HCT116 (cell line): ENCODE results near the gene CT47C1. TPM values are rescaled to one million over a fixed set of nuclear protein-coding genes. Genes with fewer than 3 reads are reported as not detected.
A peak's percentile ranks its signal among the peaks of the same experiment; 100 is the strongest.

Experiments used
- ATAC-seq: fragments of 200-7000 bp; cut with Tn5 transposase; 2 replicates; pipeline ENCODE4 v1.9.1; 2020; ENCODE audit warnings: mild to moderate bottlenecking, moderate library complexity
- BruUV-seq: library from RNA; stranded (reverse); fragments of 400-500 nt; replicated peaks from 2 replicates; lab custom pipeline; 2021; lab: Mats Ljungman, UMichigan
- CTCF ChIA-PET: fragments of 300-600 bp; sonication (Branson Sonifier 250); formaldehyde crosslinking; loops from one replicate; lab custom pipeline; 2021; ENCODE audit warnings: antibody characterized with exemption; lab: Charles Lee
- POLR2A ChIA-PET: fragments of 300-600, 350-600 bp; sonication (Branson Sonifier 250); formaldehyde crosslinking; loops from one replicate; lab custom pipeline; 2021; ENCODE audit warnings: antibody characterized with exemption; lab: Charles Lee
- RAD21 ChIA-PET, 2 experiments: fragments of 300-600 bp; sonication (Branson Sonifier 250); formaldehyde crosslinking; loops; one replicate each; lab custom pipeline; 2023; ENCODE audit warnings: low total read pairs in 2 of 2; ENCODE audit not compliant: uncharacterized antibody in 2 of 2, unreplicated experiment in 2 of 2, low non-redundant PET in 1 of 2; lab: Charles Lee
- DNase-seq: peaks from one replicate; pipeline ENCODE4 v3.0.0-alpha.2; 2010; ENCODE audit warnings: low read depth, low spot score
- H2AFZ ChIP-seq: fragments of 200-600 bp; shearing (Covaris generic), sonication (generic); 2 replicates; pipeline ENCODE4 v1.6.1; 2017; ENCODE audit warnings: low read depth, mixed run types, mixed read lengths, antibody characterized with exemption, low read length; ENCODE audit not compliant: poor library complexity, severe bottlenecking
- H3K27ac ChIP-seq: 2 replicates; pipeline ENCODE4 v1.5.1; 2012; ENCODE audit warnings: low read depth, low read length
- H3K27me3 ChIP-seq: fragments of 200-600 bp; sonication (generic); 2 replicates; pipeline ENCODE4 v1.6.1; 2016; ENCODE audit warnings: mixed run types, low read length, mixed read lengths; ENCODE audit not compliant: insufficient read depth
- H3K36me3 ChIP-seq, 2 experiments: fragments of 200-500 bp in 1 of 2; fragments of 200-600 bp in 1 of 2; sonication (Bioruptor generic) in 1 of 2; sonication (generic) in 1 of 2; 2 replicates each; pipeline versions ENCODE4 v1.5.1 to v1.6.1; 2014 to 2016; ENCODE audit warnings: low read length in 2 of 2, inconsistent platforms in 1 of 2, mixed read lengths in 1 of 2, mixed run types in 1 of 2; ENCODE audit not compliant: insufficient read depth in 2 of 2, control insufficient read depth in 1 of 2
- H3K4me1 ChIP-seq, 2 experiments: fragments of 200-600 bp in 1 of 2; sonication (generic) in 1 of 2; 2 replicates each; pipeline versions ENCODE4 v1.5.1 to v1.6.1; 2012 to 2017; ENCODE audit warnings: low read length in 2 of 2, inconsistent platforms in 1 of 2, mild to moderate bottlenecking in 1 of 2, mixed read lengths in 1 of 2, mixed run types in 1 of 2, moderate library complexity in 1 of 2; ENCODE audit not compliant: insufficient read depth in 2 of 2, control insufficient read depth in 1 of 2
- H3K4me2 ChIP-seq: fragments of 200-600 bp; sonication (generic); 2 replicates; pipeline ENCODE4 v1.6.1; 2017; ENCODE audit warnings: mixed run types, low read length, mixed read lengths
- H3K4me3 ChIP-seq, 2 experiments: fragments of 200-600 bp in 1 of 2; sonication (generic) in 1 of 2; replicated peaks in 1 of 2; 2 replicates each; pipeline ENCODE4 v1.5.1; 2011 to 2016; ENCODE audit warnings: low read length in 2 of 2, control low read depth in 1 of 2, low read depth in 1 of 2, mild to moderate bottlenecking in 1 of 2, mixed read lengths in 1 of 2, mixed run types in 1 of 2
- H3K79me2 ChIP-seq: fragments of 200-600 bp; sonication (generic); 2 replicates; pipeline ENCODE4 v1.6.1; 2017; ENCODE audit warnings: mild to moderate bottlenecking, mixed run types, low read length, moderate library complexity, mixed read lengths; ENCODE audit not compliant: insufficient read depth
- H3K9ac ChIP-seq: fragments of 200-600 bp; sonication (generic); 2 replicates; pipeline ENCODE4 v1.6.1; 2016; ENCODE audit warnings: low read length, mixed read lengths
- H3K9me2 ChIP-seq: fragments of 200-600 bp; sonication (generic), shearing (Covaris generic); 2 replicates; pipeline ENCODE4 v1.6.1; 2017; ENCODE audit warnings: mixed run types, mild to moderate bottlenecking, moderate library complexity; ENCODE audit not compliant: insufficient read depth
- H3K9me3 ChIP-seq, 2 experiments: fragments of 200-500 bp in 1 of 2; fragments of 200-600 bp in 1 of 2; sonication (Bioruptor generic) in 1 of 2; sonication (generic) in 1 of 2; 2 replicates each; pipeline ENCODE4 v1.6.1; 2014 to 2017; ENCODE audit warnings: low read length in 2 of 2, mixed read lengths in 2 of 2, inconsistent platforms in 1 of 2, low read depth in 1 of 2, mild to moderate bottlenecking in 1 of 2, mixed run types in 1 of 2, moderate library complexity in 1 of 2; ENCODE audit not compliant: control insufficient read depth in 1 of 2, insufficient read depth in 1 of 2
- H4K20me1 ChIP-seq: fragments of 200-600 bp; sonication (generic), shearing (Covaris generic); 2 replicates; pipeline ENCODE4 v1.6.1; 2017; ENCODE audit warnings: mixed run types, mild to moderate bottlenecking, moderate library complexity; ENCODE audit not compliant: insufficient read depth
- CBX3 ChIP-seq: IDR thresholded peaks from 2 replicates; pipeline ENCODE4 v1.6.1; 2012; ENCODE audit warnings: low read depth
- CEBPB ChIP-seq: IDR thresholded peaks from 2 replicates; pipeline ENCODE4 v1.6.1; 2012; ENCODE audit warnings: low read depth
- CTCF ChIP-seq, 3 experiments: fragments of 200-600 bp in 1 of 3; sonication (generic) in 1 of 3; IDR thresholded peaks in 2 of 3; conservative IDR thresholded peaks in 1 of 3; 2 replicates each; pipeline ENCODE4 v1.5.1; 2012 to 2017; ENCODE audit warnings: low read depth in 2 of 3, low read length in 2 of 3, antibody characterized with exemption in 1 of 3, borderline replicate concordance in 1 of 3, control low read depth in 1 of 3, mild to moderate bottlenecking in 1 of 3, mixed read lengths in 1 of 3, mixed run types in 1 of 3, moderate library complexity in 1 of 3; ENCODE audit not compliant: insufficient read depth in 1 of 3
- EGR1 ChIP-seq: IDR thresholded peaks from 2 replicates; pipeline ENCODE4 v1.6.1; 2012; ENCODE audit warnings: low read depth
- ELF1 ChIP-seq: IDR thresholded peaks from 2 replicates; pipeline ENCODE4 v1.6.1; 2012; ENCODE audit warnings: low read depth, borderline replicate concordance
- EZH2 ChIP-seq: fragments of 200-600 bp; sonication (generic); IDR thresholded peaks from 2 replicates; pipeline ENCODE4 v1.6.1; 2017; ENCODE audit warnings: antibody characterized with exemption, mixed run types
- EZH2phosphoT487 ChIP-seq: fragments of 200-600 bp; IDR thresholded peaks from 2 replicates; pipeline ENCODE4 v1.6.1; 2018; ENCODE audit warnings: antibody characterized with exemption, borderline replicate concordance
- FOSL1 ChIP-seq: IDR thresholded peaks from 2 replicates; pipeline ENCODE4 v1.6.1; 2012; ENCODE audit warnings: low read depth
- JUND ChIP-seq: IDR thresholded peaks from 2 replicates; pipeline ENCODE4 v1.6.1; 2012
- POLR2A ChIP-seq: IDR thresholded peaks from 2 replicates; pipeline ENCODE4 v1.7.0; 2011; ENCODE audit warnings: borderline replicate concordance; ENCODE audit not compliant: insufficient read depth, insufficient read length; ENCODE audit errors: extremely low read depth
- POLR2AphosphoS5 ChIP-seq: IDR thresholded peaks from 2 replicates; pipeline ENCODE4 v1.6.1; 2011; ENCODE audit warnings: mild to moderate bottlenecking, low read depth, low read length, moderate library complexity
- SIN3A ChIP-seq: IDR thresholded peaks from 2 replicates; pipeline ENCODE4 v1.6.1; 2012; ENCODE audit warnings: low read depth
- SP1 ChIP-seq: IDR thresholded peaks from 2 replicates; pipeline ENCODE4 v1.6.1; 2012; ENCODE audit warnings: low read depth
- SRF ChIP-seq: IDR thresholded peaks from 2 replicates; pipeline ENCODE4 v1.6.1; 2012; ENCODE audit warnings: low read depth
- TCF7L2 ChIP-seq: IDR thresholded peaks from 2 replicates; pipeline ENCODE4 v1.7.0; 2011; ENCODE audit warnings: borderline replicate concordance, inconsistent platforms; ENCODE audit not compliant: insufficient read depth, insufficient read length; ENCODE audit errors: extremely low read depth
- YY1 ChIP-seq: IDR thresholded peaks from 2 replicates; pipeline ENCODE4 v1.6.1; 2011; ENCODE audit warnings: low read length, low read depth, moderate library complexity, mild to moderate bottlenecking; ENCODE audit not compliant: insufficient replicate concordance; ENCODE audit errors: extremely low read depth
- ZFX ChIP-seq: fragments of 450-650 bp; IDR thresholded peaks from 2 replicates; pipeline ENCODE4 v1.6.1; 2017
- ZNF274 ChIP-seq: fragments of 200-500 bp; sonication (Bioruptor generic); IDR thresholded peaks from 2 replicates; pipeline ENCODE4 v1.6.1; 2014; ENCODE audit warnings: mild to moderate bottlenecking, low read depth, low read length, inconsistent platforms
- intact Hi-C: fragments of 100-400 bp; cut with micrococcal nuclease; formaldehyde crosslinking; loops from 2 replicates; pipeline ENCODE4 v1.10.0; 2022
- total RNA-seq: library from RNA; stranded (reverse); gene quantifications from one replicate; pipeline ENCODE4 v1.2.1, GENCODE V29; 2021; ENCODE audit not compliant: unreplicated experiment
- TF ChIP-seq, protein P1 (sequence below): IDR thresholded peaks from 2 replicates; pipeline ENCODE4 v1.6.1; 2011; ENCODE audit warnings: mild to moderate bottlenecking, low read length, moderate library complexity; ENCODE audit not compliant: insufficient replicate concordance; ENCODE audit errors: extremely low read depth
- TF ChIP-seq, protein P2 (sequence below): IDR thresholded peaks from 2 replicates; pipeline ENCODE4 v1.6.1; 2012

The CT47C1 gene
- total RNA-seq, 1 experiment from 2014 or later = not detected

DNA sequence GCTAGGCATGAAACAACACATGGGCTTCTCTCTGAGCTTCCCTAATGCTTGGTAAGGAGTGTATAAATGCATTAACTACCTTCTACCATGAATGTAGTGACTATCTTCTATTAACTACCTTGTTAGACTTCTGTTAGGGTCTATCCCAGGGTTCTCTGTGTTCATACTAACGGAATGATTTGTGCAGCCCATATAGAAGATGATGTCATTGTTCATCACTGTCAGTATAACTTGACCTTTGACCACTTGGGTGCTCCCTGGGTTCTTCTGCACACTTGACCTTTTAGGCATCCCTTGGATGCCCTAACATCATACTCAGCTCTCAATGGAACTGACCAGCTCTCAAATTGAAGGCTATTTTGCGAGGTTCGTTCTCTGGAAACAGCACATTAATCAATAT is 30.8 kb upstream of the CT47C1 start:
- Histone ChIP-seq H3K9me2 (no peaks in the 10 kb centered on the region), H3K27me3 (no peaks in the 10 kb centered on the region), H2AFZ (no peak overlapping the region), H3K9me3 (no peaks in the 10 kb centered on the region), H3K27ac (no peak overlapping the region), H3K9ac (no peak overlapping the region), H3K36me3 (no peaks in the 10 kb centered on the region), H3K4me2 (0 out of 2 replicates have a peak overlapping the region, but pooled peaks have one; percentile 53), H3K4me3 (no peak overlapping the region), H3K4me1 (peaks cover 11 to 17% of the 10 kb centered on the region in 2 experiments; a peak in 3 of 4 replicates), H3K79me2 (no peaks in the 10 kb centered on the region), H4K20me1 (no peaks in the 10 kb centered on the region)
- ChIA-PET POLR2A (no interaction called here), CTCF (no interaction called here), RAD21 (no interaction called here)
- no peak for DNase-seq
- intact Hi-C loops = no loop called here
- TF ChIP-seq JUND (no peak), POLR2A (no peak), EZH2 (no peak), CTCF (IDR thresholded peaks at IDR 0.05 in 2 of 3, conservative IDR thresholded peaks at IDR 0.05 in 1 of 3; ENCODE audit: borderline replicate concordance in 1 of 3, insufficient read depth in 1 of 3, low read depth in 2 of 3, low read length in 2 of 3) (no peak), CBX3 (no peak), EZH2phosphoT487 (no peak), EGR1 (no peak), TCF7L2 (no peak), CEBPB (no peak), SIN3A (no peak), ELF1 (no peak), YY1 (no peak), SP1 (no peak), FOSL1 (no peak), ZFX (no peak), ZNF274 (no peak), SRF (no peak), POLR2AphosphoS5 (no peak)
- TF ChIP-seq, protein P1, sequence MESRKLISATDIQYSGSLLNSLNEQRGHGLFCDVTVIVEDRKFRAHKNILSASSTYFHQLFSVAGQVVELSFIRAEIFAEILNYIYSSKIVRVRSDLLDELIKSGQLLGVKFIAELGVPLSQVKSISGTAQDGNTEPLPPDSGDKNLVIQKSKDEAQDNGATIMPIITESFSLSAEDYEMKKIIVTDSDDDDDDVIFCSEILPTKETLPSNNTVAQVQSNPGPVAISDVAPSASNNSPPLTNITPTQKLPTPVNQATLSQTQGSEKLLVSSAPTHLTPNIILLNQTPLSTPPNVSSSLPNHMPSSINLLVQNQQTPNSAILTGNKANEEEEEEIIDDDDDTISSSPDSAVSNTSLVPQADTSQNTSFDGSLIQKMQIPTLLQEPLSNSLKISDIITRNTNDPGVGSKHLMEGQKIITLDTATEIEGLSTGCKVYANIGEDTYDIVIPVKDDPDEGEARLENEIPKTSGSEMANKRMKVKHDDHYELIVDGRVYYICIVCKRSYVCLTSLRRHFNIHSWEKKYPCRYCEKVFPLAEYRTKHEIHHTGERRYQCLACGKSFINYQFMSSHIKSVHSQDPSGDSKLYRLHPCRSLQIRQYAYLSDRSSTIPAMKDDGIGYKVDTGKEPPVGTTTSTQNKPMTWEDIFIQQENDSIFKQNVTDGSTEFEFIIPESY = no peak
- TF ChIP-seq, protein P2, sequence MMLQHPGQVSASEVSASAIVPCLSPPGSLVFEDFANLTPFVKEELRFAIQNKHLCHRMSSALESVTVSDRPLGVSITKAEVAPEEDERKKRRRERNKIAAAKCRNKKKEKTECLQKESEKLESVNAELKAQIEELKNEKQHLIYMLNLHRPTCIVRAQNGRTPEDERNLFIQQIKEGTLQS = no peak
- BruUV-seq = no TSS peak
- ATAC-seq = no peak
